Fibroblast of the conjunctiva (primary cell): ENCODE measurements around the gene MT1H.
A peak's percentile ranks its signal among the peaks of the same experiment; 100 is the strongest.
"Not testable (repeated sequence)": the region's sequence is repeated elsewhere in the genome, so short reads cannot be mapped to it uniquely, and the experiment has no call there.

Source experiments
- DNase-seq: peaks from one replicate; pipeline ENCODE4 v3.0.0-alpha.2; 2010; ENCODE audit warnings: low read depth

The MT1H gene

GRCh38 chr16:56669005-56669839 is at the start of gene MT1H:
Gene MT1H, plus strand, starts transcription at chr16:56669814. Its CDS starts 71 bp downstream, at chr16:56669885.
- DNase-seq, result no peak

GRCh38 chr16:56620339-56620897 is 49.2 kb upstream of the MT1H start:
- DNase-seq, result no peak

DNA sequence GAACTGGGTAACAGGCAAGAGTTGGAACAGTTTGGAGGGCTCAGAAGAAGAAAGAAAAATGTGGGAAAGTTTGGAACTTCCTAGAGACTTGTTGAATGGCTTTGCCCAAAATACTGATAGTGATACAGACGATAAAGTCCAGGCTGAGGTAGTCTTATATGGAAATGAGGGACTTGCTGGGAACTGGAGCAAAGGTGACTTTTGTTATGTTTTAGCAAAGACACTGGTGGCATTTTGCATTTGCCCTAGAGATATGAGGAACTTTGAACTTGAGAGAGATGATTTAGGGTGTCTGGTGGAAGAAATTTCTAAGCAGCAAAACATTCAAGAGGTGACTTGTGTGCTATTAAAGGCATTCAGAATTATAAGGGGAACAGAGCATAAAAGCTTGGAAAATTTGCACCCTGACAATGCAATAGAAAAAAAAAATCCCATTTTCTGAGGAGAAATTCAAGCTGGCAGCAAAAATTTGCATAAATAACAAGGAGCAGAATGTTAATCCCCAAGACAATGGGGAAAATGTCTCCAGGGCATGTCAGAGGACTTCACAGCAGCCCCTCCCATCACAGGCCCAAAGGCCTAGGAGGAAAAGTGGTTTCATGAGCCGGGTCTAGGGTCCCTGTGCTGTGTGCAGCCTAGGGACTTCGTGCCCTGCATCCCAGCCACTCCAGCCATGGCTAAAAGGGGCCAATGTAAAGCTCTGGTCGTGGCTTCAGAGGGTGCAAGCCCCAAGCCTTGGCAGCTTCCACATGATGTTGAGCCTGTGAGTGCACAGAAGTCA is 47.8 kb upstream of the MT1H start:
- not testable (repeated sequence) for DNase-seq

GRCh38 chr16:56623184-56623583 is 46.4 kb upstream of the MT1H start:
- not testable (repeated sequence) for DNase-seq

DNA sequence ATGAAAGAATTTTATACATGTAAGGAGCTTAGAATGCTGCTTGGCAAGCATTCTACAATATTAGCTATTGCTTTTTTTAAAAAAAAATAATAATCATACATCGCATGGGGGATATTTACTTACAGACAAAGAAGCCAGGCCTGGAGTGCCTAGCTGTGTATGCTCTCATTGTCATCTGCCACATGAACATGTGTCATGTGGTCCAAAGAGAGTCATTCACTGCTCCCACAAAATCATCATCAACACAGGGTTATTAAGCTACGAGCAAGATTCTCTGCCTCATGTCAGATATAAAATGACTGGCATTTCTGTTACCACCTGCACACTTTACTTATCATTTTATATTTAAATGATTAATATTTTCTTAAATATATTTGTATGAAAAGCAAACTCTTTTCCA is 46.0 kb upstream of the MT1H start:
- DNase-seq, result no peak

GRCh38 chr16:56625140-56625942 is 44.3 kb upstream of the MT1H start, which contains the start of gene MT1E:
Gene MT1E, plus strand, starts transcription at chr16:56625781. Its CDS starts 71 bp downstream, at chr16:56625852.
- DNase-seq, result no peak

- DNase-seq, result peak; percentile 84
Measured at GRCh38 chr16:56625943-56626654, 43.5 kb upstream of the MT1H start.

- no peak for DNase-seq
Measured at GRCh38 chr16:56626685-56627084, 42.9 kb upstream of the MT1H start.

DNA sequence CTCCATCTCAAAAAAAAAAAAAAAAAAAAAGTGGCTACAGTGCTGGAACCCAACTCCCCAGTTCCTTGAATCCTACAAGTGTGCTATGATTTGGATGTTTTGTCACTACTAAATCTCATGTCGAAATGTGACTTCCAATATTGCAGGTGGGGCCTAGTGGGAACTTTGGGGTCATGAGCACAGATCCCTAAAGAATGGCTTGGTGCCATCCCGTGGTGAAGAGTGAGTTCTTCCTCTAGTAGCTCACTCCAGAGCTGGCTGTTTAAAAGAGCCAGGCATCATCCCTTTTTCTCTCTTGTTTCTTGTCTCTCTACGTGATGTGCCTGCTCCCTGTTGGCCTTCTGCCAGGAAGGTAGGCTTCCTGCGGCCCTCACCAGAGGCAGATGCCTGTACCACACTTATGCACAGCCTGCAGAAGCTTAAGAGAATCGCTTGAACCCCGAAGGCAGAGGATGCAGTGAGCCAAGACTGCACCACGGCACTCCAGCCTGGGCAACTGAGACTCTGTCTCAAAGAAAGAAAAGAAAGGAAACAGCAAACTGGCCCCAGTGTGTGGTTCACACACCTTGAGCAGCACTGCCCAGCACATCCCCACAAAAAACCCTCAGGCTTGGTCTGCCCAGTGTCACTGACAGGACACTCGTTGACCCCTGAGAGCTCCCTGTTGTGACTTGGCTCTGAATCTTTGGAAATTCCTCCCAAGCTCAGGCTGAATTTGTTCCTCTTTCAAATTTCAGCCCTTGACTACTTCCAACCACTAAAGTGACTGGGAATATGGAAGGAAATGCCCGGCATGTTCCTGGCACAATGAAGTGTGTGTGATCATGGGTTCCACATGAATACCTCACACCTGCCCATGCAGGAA is 40.9 kb upstream of the MT1H start:
- no peak for DNase-seq

- no peak for DNase-seq
Measured at GRCh38 chr16:56629531-56629930, 40.1 kb upstream of the MT1H start.

GRCh38 chr16:56630134-56630533 is 39.5 kb upstream of the MT1H start:
- no peak for DNase-seq

GRCh38 chr16:56631197-56631596 is 38.4 kb upstream of the MT1H start:
- DNase-seq, result no peak

- DNase-seq, result no peak
Measured at GRCh38 chr16:56631832-56632155, 37.8 kb upstream of the MT1H start.

GRCh38 chr16:56632156-56632847 is 37.3 kb upstream of the MT1H start, which contains the start of gene MT1M:
Gene MT1M, plus strand, starts transcription at chr16:56632659. Its CDS starts 73 bp downstream, at chr16:56632732.
- no peak for DNase-seq

DNA sequence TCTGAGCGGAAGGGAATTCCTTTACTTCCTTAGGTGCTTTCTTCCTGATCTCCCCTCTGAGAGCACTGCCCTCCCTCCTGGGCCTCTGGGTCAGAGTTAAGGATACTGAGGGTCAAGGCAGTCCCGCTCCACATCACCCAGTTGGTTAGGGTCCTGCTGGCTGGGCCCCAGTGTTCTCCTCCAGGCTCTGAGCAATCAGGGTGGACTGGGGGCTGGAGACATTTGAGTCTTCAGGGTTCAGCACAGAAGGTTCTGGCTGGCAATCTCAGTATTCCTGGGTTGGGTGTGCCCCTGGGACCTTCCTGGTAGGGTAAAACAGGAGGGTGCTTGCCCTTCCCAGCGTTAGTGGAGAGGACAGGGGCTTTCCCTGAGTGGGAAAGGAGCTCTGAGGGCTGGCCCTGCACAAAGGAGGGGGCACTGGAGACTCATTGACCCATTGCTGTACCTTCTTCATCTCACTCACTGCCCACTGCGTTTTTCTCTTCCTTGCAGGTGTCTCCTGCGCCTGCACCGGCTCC is 36.7 kb upstream of the MT1H start:
- no peak for DNase-seq

GRCh38 chr16:56633535-56633934 is 36.1 kb upstream of the MT1H start:
- no peak for DNase-seq

DNA sequence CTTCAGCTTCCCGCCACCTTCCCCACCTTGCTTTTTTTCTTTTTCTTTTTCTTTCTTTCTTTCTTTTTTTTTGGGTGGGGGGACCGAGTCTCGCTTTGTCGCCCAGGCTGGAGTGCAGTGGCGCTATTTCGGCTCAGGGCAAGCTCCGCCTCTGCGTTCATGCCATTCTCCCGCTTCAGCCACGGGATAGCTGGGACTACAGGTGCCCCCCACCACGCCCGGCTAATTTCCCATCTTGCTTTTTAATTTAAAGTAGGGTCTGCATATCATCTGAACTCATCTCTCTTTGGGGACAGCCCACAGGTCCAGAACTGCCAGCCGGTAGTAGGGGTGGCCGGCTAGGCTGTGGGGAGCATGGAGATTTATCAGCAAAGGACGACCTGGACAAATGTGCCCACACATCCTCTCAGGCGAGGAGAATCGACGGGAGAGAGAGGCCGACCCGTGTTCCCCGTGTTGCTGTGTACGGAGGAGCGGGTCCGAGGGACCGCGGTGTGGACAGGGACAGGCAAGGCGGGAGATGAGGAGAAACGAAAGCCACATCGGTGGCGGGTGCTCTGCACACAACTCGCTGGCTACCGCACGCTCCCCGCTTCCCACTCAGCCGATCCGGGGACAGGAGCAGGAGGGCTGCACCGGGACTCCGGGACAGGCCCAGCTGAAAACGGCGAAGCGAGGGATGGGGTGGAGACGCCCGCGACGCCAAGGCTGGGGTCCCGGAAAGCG is 34.7 kb upstream of the MT1H start:
- no peak for DNase-seq

- no peak for DNase-seq
Measured at GRCh38 chr16:56635441-56635967, 34.1 kb upstream of the MT1H start.
